Measurements from ENCODE around the gene C11orf71.

- no peak for TF ChIP-seq YY1 (IDR thresholded peaks at IDR 0.05; ENCODE audit: extremely low read depth, insufficient replicate concordance, low read depth, low read length)
- no peak for TF ChIP-seq ZNF274 (IDR thresholded peaks at IDR 0.05; ENCODE audit: low read depth, low read length)
- TF ChIP-seq CTCF (IDR thresholded peaks at IDR 0.05 in 2 of 3, conservative IDR thresholded peaks at IDR 0.05 in 1 of 3; ENCODE audit: borderline replicate concordance in 1 of 3, insufficient read depth in 1 of 3, low read depth in 2 of 3, low read length in 2 of 3), result no peak
- no peak for TF ChIP-seq SIN3A (IDR thresholded peaks at IDR 0.05; ENCODE audit: low read depth)
- TF ChIP-seq CEBPB (IDR thresholded peaks at IDR 0.05; ENCODE audit: low read depth), result no peak
- TF ChIP-seq POLR2A (IDR thresholded peaks at IDR 0.05; ENCODE audit: borderline replicate concordance, extremely low read depth, insufficient read depth, insufficient read length), result no peak
- TF ChIP-seq EZH2 (IDR thresholded peaks at IDR 0.05), result no peak
- no peak for TF ChIP-seq SRF (IDR thresholded peaks at IDR 0.05; ENCODE audit: low read depth)
- TF ChIP-seq TCF7L2 (IDR thresholded peaks at IDR 0.05; ENCODE audit: borderline replicate concordance, extremely low read depth, insufficient read depth, insufficient read length), result no peak
- no peak for TF ChIP-seq EZH2phosphoT487 (IDR thresholded peaks at IDR 0.05; ENCODE audit: borderline replicate concordance)
Observed at GRCh38 chr11:114426280-114426679, 26.0 kb upstream of the C11orf71 start.

Data from HCT116 (cell line).